Activated CD8-positive, alpha-beta memory T cell treated with anti-CD3 and anti-CD28 coated beads for 4 hours (primary cell): Measurements from ENCODE around the gene SERPINE2.

Source experiments
- DNase-seq, 2 donors: peaks; one replicate each; pipeline ENCODE4 v3.0.0-alpha.2; 2020; ENCODE audit warnings: low read depth in 2 of 2

Gene SERPINE2

GRCh38 chr2:223976635-223977226 lies 62.4 kb downstream of the SERPINE2 start:
- DNase-seq = no peak

GRCh38 chr2:223973606-223974005 lies 65.5 kb downstream of the SERPINE2 start:
- no peak for DNase-seq

- DNase-seq = no peak
Measured at GRCh38 chr2:223972656-223973102, 66.4 kb downstream of the SERPINE2 start.

GRCh38 chr2:223971731-223972130 lies 67.4 kb downstream of the SERPINE2 start:
- no peak for DNase-seq

GRCh38 chr2:223970343-223971128 lies 68.5 kb downstream of the SERPINE2 start:
- DNase-seq = peak; percentile 22 to 25

GRCh38 chr2:223969856-223970255 lies 69.2 kb downstream of the SERPINE2 start:
- DNase-seq = no peak

GRCh38 chr2:223969315-223969714 lies 69.8 kb downstream of the SERPINE2 start:
- no peak for DNase-seq

GRCh38 chr2:223967981-223968380 lies 71.1 kb downstream of the SERPINE2 start:
- no peak for DNase-seq

- DNase-seq = no peak
Measured at GRCh38 chr2:223959688-223960087, 79.4 kb downstream of the SERPINE2 start.

GRCh38 chr2:223957092-223957851 lies 81.8 kb downstream of the SERPINE2 start, which contains the start of gene MRPL44:
MRPL44 (plus strand) TSS chr2:223957463; CDS start chr2:223957473, 10 bp downstream.
- peak; percentile 91 to 95 for DNase-seq

GRCh38 chr2:223956300-223956699 lies 82.8 kb downstream of the SERPINE2 start:
- DNase-seq = no peak

GRCh38 chr2:223954401-223954800 lies 84.7 kb downstream of the SERPINE2 start:
- no peak for DNase-seq

GRCh38 chr2:223952280-223952968 lies 86.7 kb downstream of the SERPINE2 start:
- DNase-seq = no peak

GRCh38 chr2:223950448-223951347 lies 88.4 kb downstream of the SERPINE2 start:
- DNase-seq = no peak

- no peak for DNase-seq
Measured at GRCh38 chr2:223949241-223949840, 89.7 kb downstream of the SERPINE2 start.

GRCh38 chr2:223947711-223948205 lies 91.3 kb downstream of the SERPINE2 start:
- DNase-seq = no peak

- DNase-seq = no peak
Measured at GRCh38 chr2:223945755-223946154, 93.3 kb downstream of the SERPINE2 start.

- peak; percentile 62 to 66 for DNase-seq
Measured at GRCh38 chr2:223944703-223945531, 94.2 kb downstream of the SERPINE2 start, which contains the start of gene WDFY1. WDFY1 (minus strand) TSS chr2:223945335; CDS start chr2:223945284, 51 bp downstream.

GRCh38 chr2:223944166-223944702 lies 94.9 kb downstream of the SERPINE2 start:
- no peak for DNase-seq
